ENCODE data around the gene ZNF891. TPM values are rescaled to one million over a fixed set of nuclear protein-coding genes. Genes with fewer than 3 reads are reported as not detected.

ZNF891 gene
- total RNA-seq, 1 donor from 2014 or later: 4.0 TPM

GRCh38 chr12:133073836-133074235 lies 56.2 kb downstream of the ZNF891 start:
- DNase-seq (no peak), ATAC-seq (ENCODE audit: low read depth) (no peak)
- no peak overlapping the region for H3K4me3 Mint-ChIP-seq
- intact Hi-C loops (cut with micrococcal nuclease): no loop called here
- ChIA-PET POLR2A (no interaction called here), CTCF (no interaction called here)
- no peak overlapping the region for H3K27ac Mint-ChIP-seq
- peaks cover 42% of the 10 kb centered on the region for H3K9me3 Mint-ChIP-seq
- TF ChIP-seq CTCF (IDR thresholded peaks at IDR 0.05): no peak
- no peaks in the 10 kb centered on the region for H3K27me3 Mint-ChIP-seq
- H3K4me1 Mint-ChIP-seq: no peaks in the 10 kb centered on the region
- H3K36me3 Mint-ChIP-seq (ENCODE audit: low read depth): peaks cover 18% of the 10 kb centered on the region

GRCh38 chr12:133063556-133063955 lies 66.5 kb downstream of the ZNF891 start:
- ChIA-PET CTCF (no interaction called here), POLR2A (no interaction called here)
- Mint-ChIP-seq H3K9me3 (peaks cover 45% of the 10 kb centered on the region), H3K27ac (no peak overlapping the region), H3K4me3 (no peak overlapping the region), H3K4me1 (no peaks in the 10 kb centered on the region), H3K27me3 (no peaks in the 10 kb centered on the region), H3K36me3 (ENCODE audit: low read depth) (peaks cover 47% of the 10 kb centered on the region)
- intact Hi-C loops (cut with micrococcal nuclease): no loop called here
- no peak for DNase-seq
- TF ChIP-seq CTCF (IDR thresholded peaks at IDR 0.05): no peak
- no peak for ATAC-seq (ENCODE audit: low read depth)

GRCh38 chr12:133061954-133062353 lies 68.1 kb downstream of the ZNF891 start:
- Mint-ChIP-seq H3K4me1 (no peaks in the 10 kb centered on the region), H3K4me3 (no peak overlapping the region), H3K9me3 (peaks cover 45% of the 10 kb centered on the region), H3K27me3 (no peaks in the 10 kb centered on the region), H3K36me3 (ENCODE audit: low read depth) (peaks cover 60% of the 10 kb centered on the region), H3K27ac (no peak overlapping the region)
- ChIA-PET POLR2A (no interaction called here), CTCF (no interaction called here)
- no peak for ATAC-seq (ENCODE audit: low read depth)
- TF ChIP-seq CTCF (IDR thresholded peaks at IDR 0.05): no peak
- intact Hi-C loops (cut with micrococcal nuclease): no loop called here
- DNase-seq: no peak

GRCh38 chr12:133058203-133059113 lies 71.6 kb downstream of the ZNF891 start:
- POLR2A ChIA-PET: interaction anchor here (0.6 to 1.0 kb wide), 2 partner anchors 12 to 72 kb away, joined by 3 read pairs; no protein-coding TSS in a partner anchor
- CTCF ChIA-PET: no interaction called here

More at GRCh38 chr12:133058203-133059113, 71.6 kb downstream of the ZNF891 start:
- H3K27ac Mint-ChIP-seq: no peak overlapping the region
- DNase-seq (no peak), ATAC-seq (ENCODE audit: low read depth) (no peak)
- H3K4me3 Mint-ChIP-seq: no peak overlapping the region
- H3K9me3 Mint-ChIP-seq: peaks cover 36% of the 10 kb centered on the region
- no peaks in the 10 kb centered on the region for H3K27me3 Mint-ChIP-seq
- no peaks in the 10 kb centered on the region for H3K4me1 Mint-ChIP-seq
- H3K36me3 Mint-ChIP-seq (ENCODE audit: low read depth): peaks cover 69% of the 10 kb centered on the region
- TF ChIP-seq CTCF (IDR thresholded peaks at IDR 0.05): no peak
- intact Hi-C loops (cut with micrococcal nuclease): no loop called here
